CD4-positive, alpha-beta T cell treated with Interleukin-17A for 4 hours (primary cell): ENCODE measurements around the gene RNU1-3.

Source experiments
- DNase-seq: peaks from one replicate; pipeline ENCODE4 v3.0.0-alpha.2; 2020; ENCODE audit warnings: mixed read lengths

The RNU1-3 gene

DNA sequence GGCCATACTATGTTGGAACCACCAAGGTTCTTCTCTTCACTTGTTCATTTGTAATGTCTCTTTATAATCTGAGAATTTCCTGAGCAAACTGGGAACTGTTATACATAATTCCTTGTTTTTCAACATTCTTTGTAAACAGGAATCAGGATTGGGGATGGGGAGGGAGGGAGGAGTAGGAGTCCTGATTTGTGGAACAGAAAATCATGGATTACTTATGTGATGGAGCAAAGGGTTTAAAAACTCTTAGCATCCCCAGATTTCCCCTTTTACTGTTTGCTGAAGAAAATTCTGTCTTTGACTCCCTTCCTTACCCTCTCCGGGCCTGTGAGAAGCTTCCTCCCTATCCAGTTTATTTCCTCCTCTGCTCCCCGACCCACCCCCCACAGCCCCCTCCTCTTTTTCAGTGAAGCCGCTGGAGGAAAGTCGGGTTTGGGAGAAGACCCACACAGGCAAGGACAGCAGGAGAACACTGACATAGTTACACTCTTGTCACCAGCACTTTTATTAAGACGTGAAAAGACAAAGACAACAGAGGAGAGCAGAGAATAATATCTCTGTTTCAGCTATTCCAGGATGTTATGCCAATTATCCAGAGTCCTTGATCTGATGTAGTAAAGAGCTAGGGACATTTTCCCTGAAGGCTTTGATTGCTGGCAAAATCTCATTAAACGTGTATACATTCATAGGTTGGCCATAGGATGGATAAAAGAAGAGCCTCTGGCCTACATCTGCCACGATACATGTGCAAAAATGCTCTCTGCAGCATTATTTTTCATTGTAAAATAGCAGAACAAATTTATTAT lies 48.8 kb downstream of the RNU1-3 start:
- DNase-seq, result no peak

DNA sequence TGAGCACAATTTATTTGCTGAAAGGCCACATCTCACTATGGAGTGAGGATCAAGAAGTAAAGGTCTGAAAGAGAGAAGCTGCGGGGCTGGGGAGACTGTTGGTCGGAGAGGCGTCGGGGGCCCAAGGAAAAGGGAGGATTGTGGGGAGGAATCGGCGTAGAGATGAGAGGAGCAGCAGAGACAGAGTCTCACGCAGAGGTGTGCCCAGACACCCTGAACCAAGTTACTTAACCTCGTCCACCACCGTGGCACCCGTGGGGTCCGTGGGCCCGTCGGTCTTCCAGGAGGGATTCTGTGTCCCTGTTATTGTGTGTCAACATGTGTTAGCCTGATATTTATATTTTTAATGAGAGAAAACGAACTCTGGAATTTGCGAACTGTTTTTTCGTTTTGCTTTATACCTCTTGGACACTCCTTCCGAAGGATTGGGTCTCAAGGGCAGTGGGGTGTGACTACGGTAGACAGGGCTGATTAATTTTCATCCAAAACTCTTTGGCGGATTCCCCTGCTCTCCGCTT lies 49.6 kb downstream of the RNU1-3 start:
- DNase-seq, result no peak
